H1 (cell line): ENCODE data around the gene AP5S1.

Experiments used
- CREB1 ChIP-seq: IDR thresholded peaks from 2 replicates; pipeline ENCODE4 v1.6.1; 2012; ENCODE audit warnings: inconsistent platforms
- CTCF ChIP-seq, 3 experiments: IDR thresholded peaks; 1 replicate in 2 of 3; 2 replicates in 1 of 3; pipeline versions ENCODE4 v1.5.1 to v1.6.1; 2011; ENCODE audit warnings: low read length in 3 of 3, mild to moderate bottlenecking in 3 of 3, inconsistent platforms in 2 of 3, low read depth in 1 of 3, moderate library complexity in 1 of 3; ENCODE audit not compliant: insufficient read depth in 1 of 3; ENCODE audit errors: control extremely low read depth in 1 of 3
- JUND ChIP-seq: IDR thresholded peaks from 2 replicates; pipeline ENCODE4 v1.6.1; 2011; ENCODE audit warnings: mild to moderate bottlenecking, improper control_type of control experiment, low read length
- KDM1A ChIP-seq: fragments of 200-600, 300-600 bp; sonication (generic); IDR thresholded peaks from 2 replicates; pipeline ENCODE4 v1.7.1; 2016; ENCODE audit warnings: mild to moderate bottlenecking, low read length, borderline replicate concordance
- NRF1 ChIP-seq: IDR thresholded peaks from 2 replicates; pipeline ENCODE4 v1.6.1; 2011; ENCODE audit warnings: mild to moderate bottlenecking, low read depth, low read length, improper control_type of control experiment
- TAF1 ChIP-seq: IDR thresholded peaks from 2 replicates; pipeline ENCODE4 v1.6.1; 2011; ENCODE audit warnings: mild to moderate bottlenecking, low read depth, low read length
- USF2 ChIP-seq: IDR thresholded peaks from 2 replicates; pipeline ENCODE4 v1.6.1; 2011; ENCODE audit warnings: low read length, improper control_type of control experiment

- TF ChIP-seq TAF1 (no peak), CREB1 (no peak), NRF1 (no peak), CTCF (IDR thresholded peaks at IDR 0.05; ENCODE audit: control extremely low read depth in 1 of 3, insufficient read depth in 1 of 3, low read depth in 1 of 3, low read length in 3 of 3) (no peak), USF2 (no peak), JUND (no peak), KDM1A (no peak)
Observed at GRCh38 chr20:3775457-3776108, 44.8 kb upstream of the AP5S1 start.
